ENCODE data around the gene PRSS36. TPM values are rescaled to one million over a fixed set of nuclear protein-coding genes. Genes with fewer than 3 reads are reported as not detected.

The PRSS36 gene
- total RNA-seq, 2 experiments from 2014 or later: not detected

- Histone ChIP-seq H4K20me1 (ENCODE audit: insufficient read depth, low read length) (peaks cover 82% of the 10 kb centered on the region), H2AFZ (ENCODE audit: low read length) (no peak overlapping the region), H3K4me2 (ENCODE audit: low read length) (no peak overlapping the region), H3K4me3 (ENCODE audit: low read depth, low read length, poor library complexity, severe bottlenecking) (no peak overlapping the region), H3K9me2 (ENCODE audit: insufficient read depth, low read length) (no peaks in the 10 kb centered on the region), H3K9me3 (ENCODE audit: low read length) (no peaks in the 10 kb centered on the region), H3K27ac (ENCODE audit: low read depth, low read length, poor library complexity, severe bottlenecking) (no peak overlapping the region), H3K4me1 (ENCODE audit: insufficient read depth, low read length, poor library complexity, severe bottlenecking) (peaks cover 21% of the 10 kb centered on the region), H3K79me2 (ENCODE audit: insufficient read depth, low read depth, low read length) (peaks cover 99% of the 10 kb centered on the region), H3K36me3 (ENCODE audit: insufficient read depth, low read length) (peaks cover 99% of the 10 kb centered on the region)
- no TSS peak for BruUV-seq (replicated peaks)
- no peak for DNase-seq (ENCODE audit: low spot score)
- ChIA-PET POLR2A (no interaction called here), CTCF (ENCODE audit: unreplicated experiment) (interaction anchor here (1.1 kb wide), 1 partner anchor 17 kb away, joined by 3 read pairs; the partner anchor contains the start of gene PYCARD)
- intact Hi-C loops (cut with micrococcal nuclease; ENCODE audit: unreplicated experiment): no loop called here
- TF ChIP-seq, protein P1, sequence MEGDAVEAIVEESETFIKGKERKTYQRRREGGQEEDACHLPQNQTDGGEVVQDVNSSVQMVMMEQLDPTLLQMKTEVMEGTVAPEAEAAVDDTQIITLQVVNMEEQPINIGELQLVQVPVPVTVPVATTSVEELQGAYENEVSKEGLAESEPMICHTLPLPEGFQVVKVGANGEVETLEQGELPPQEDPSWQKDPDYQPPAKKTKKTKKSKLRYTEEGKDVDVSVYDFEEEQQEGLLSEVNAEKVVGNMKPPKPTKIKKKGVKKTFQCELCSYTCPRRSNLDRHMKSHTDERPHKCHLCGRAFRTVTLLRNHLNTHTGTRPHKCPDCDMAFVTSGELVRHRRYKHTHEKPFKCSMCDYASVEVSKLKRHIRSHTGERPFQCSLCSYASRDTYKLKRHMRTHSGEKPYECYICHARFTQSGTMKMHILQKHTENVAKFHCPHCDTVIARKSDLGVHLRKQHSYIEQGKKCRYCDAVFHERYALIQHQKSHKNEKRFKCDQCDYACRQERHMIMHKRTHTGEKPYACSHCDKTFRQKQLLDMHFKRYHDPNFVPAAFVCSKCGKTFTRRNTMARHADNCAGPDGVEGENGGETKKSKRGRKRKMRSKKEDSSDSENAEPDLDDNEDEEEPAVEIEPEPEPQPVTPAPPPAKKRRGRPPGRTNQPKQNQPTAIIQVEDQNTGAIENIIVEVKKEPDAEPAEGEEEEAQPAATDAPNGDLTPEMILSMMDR (conservative IDR thresholded peaks at IDR 0.05; ENCODE audit: low read length): no peak
- no peak for TF ChIP-seq EZH2phosphoT487 (IDR thresholded peaks at IDR 0.05; ENCODE audit: borderline replicate concordance, low read depth, low read length)
These were observed 35.0 kb upstream of the PRSS36 start for GRCh38 chr16:31184888-31185287.

GRCh38 chr16:31183432-31184428 is 33.9 kb upstream of the PRSS36 start:
- Histone ChIP-seq H2AFZ (ENCODE audit: low read length) (no peak overlapping the region), H3K4me2 (ENCODE audit: low read length) (peak overlapping the region; percentile 80; the same call in 1 of the 2 replicates), H4K20me1 (ENCODE audit: insufficient read depth, low read length) (peaks cover 71% of the 10 kb centered on the region), H3K4me1 (ENCODE audit: insufficient read depth, low read length, poor library complexity, severe bottlenecking) (peaks cover 25% of the 10 kb centered on the region), H3K4me3 (ENCODE audit: low read depth, low read length, poor library complexity, severe bottlenecking) (no peak overlapping the region), H3K36me3 (ENCODE audit: insufficient read depth, low read length) (peaks cover 87% of the 10 kb centered on the region), H3K9me3 (ENCODE audit: low read length) (no peaks in the 10 kb centered on the region), H3K79me2 (ENCODE audit: insufficient read depth, low read depth, low read length) (peaks cover 94% of the 10 kb centered on the region), H3K27ac (ENCODE audit: low read depth, low read length, poor library complexity, severe bottlenecking) (no peak overlapping the region), H3K9me2 (ENCODE audit: insufficient read depth, low read length) (no peaks in the 10 kb centered on the region)
- intact Hi-C loops (cut with micrococcal nuclease; ENCODE audit: unreplicated experiment): no loop called here
- TF ChIP-seq, protein P1 (conservative IDR thresholded peaks at IDR 0.05; ENCODE audit: low read length): no peak
- TF ChIP-seq EZH2phosphoT487 (IDR thresholded peaks at IDR 0.05; ENCODE audit: borderline replicate concordance, low read depth, low read length): no peak
- ChIA-PET POLR2A (interaction anchor here (1.2 to 2.0 kb wide), 2 partner anchors 15 to 66 kb away, joined by 4 read pairs; partner anchors contain the start of gene KAT8), CTCF (ENCODE audit: unreplicated experiment) (no interaction called here)
- no peak for DNase-seq (ENCODE audit: low spot score)
- no TSS peak for BruUV-seq (replicated peaks)
